HG02642 (cell line): ENCODE measurements around the gene PXDC1.

Source experiments
- ATAC-seq: cut with Tn5 transposase; IDR thresholded peaks from one replicate; pipeline ENCODE4 v1.9.1; 2021; ENCODE audit warnings: mild to moderate bottlenecking; ENCODE audit not compliant: unreplicated experiment, poor library complexity

The PXDC1 gene

GRCh38 chr6:3719462-3720308, 31.8 kb downstream of the PXDC1 start:
- no peak for ATAC-seq

DNA sequence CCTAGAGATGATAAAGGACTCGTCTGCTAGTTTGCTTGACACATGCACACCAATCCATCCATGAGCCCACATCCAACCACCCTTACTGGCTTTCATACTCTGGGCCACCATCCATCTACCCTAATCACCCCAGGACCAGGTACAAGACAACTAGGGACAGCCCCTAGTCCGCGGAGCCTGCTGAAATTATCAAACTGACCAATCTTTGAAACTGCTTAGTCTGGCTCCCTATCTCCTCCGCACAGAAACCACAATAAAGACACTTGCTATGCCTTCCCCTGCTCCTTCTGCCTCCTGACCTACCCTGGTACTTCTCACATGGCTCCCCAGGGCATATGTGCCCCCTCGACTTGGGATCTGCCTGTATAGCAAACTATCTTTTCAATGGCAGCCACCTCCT, 33.1 kb downstream of the PXDC1 start:
- ATAC-seq: no peak

- no peak for ATAC-seq
Observed at GRCh38 chr6:3715285-3715684, 36.2 kb downstream of the PXDC1 start.

- no peak for ATAC-seq
Observed at GRCh38 chr6:3714768-3715167, 36.7 kb downstream of the PXDC1 start.

DNA sequence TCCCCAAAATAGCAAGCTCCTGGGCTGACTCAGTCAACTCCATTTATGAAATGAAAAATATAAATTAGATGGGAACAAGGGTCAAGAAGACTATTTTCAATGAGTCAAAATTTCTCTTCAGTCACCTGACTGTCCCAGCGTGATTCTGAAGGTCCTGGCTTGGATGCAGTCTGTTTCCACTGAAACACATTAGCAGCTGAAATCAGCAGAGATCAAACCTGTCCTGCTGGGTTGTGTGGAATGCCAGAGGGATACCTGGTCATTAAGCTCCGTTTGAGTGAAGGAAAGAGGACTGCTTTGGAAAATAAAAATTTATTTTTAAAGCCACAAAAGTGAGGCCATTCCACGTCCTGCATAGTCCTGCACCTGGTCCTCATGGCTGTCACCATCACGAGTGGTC, 37.4 kb downstream of the PXDC1 start:
- ATAC-seq: no peak

DNA sequence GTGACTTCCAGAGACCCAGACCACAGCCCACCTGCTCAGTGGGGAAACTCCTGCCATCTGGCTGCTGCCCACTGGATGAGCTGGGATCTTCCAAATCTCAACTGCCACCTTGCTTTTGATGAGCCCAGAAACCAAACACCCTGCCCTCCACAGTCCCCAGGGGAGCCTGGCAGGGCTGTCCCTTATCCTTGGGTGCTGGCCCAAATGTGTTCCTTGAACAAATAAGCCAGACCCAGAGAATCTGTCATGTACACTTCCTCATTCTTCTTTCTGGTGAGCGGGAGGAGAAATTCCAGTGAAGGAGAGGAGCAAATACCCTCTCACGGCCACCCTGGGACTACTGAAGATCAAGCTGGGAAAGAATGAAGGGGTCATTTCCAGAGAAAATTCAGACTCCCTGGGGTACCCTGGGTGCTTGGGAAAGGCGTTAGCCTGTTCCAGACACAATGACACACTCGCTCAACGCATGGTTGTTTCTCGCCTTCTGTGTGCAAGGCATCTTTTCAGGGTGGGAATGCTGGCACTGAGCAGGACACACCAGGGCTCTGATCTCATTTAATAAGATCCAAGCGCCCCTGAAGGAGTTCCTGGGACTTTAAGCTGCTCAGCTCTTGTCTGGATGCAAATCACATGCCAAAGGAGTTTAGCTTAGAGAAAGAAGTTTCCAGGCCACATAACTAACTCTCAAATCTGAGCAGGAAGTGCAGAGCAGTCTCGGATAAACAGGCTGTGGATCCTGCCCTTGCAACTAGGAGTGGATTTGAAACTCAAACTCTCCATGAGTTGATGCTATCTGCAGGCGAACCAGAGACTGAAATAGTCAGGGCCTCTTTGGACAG, 38.5 kb downstream of the PXDC1 start:
- no peak for ATAC-seq

GRCh38 chr6:3711776-3712175, 39.7 kb downstream of the PXDC1 start:
- ATAC-seq: no peak

GRCh38 chr6:3710403-3710802, 41.1 kb downstream of the PXDC1 start:
- no peak for ATAC-seq

DNA sequence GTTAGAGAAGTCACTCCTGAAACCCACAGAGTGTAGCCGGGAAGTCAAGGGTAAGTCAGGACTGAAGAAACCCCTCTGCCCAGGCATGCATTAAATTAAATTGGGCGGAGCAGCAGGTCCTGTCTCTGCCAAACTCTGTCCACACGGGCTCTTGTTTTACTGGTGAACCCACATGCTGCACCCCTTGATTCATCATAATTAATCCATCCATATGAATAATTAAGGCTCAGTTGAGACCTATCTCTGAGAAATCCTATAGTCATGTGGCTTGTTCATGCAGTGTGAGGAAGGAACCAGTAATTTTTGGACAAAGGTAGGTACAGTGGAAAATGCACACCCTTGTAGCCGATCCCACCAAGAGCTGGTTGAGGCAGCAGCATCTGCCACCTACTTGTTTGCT, 43.0 kb downstream of the PXDC1 start:
- no peak for ATAC-seq

- ATAC-seq: no peak
Observed at GRCh38 chr6:3707751-3708412, 43.6 kb downstream of the PXDC1 start.

DNA sequence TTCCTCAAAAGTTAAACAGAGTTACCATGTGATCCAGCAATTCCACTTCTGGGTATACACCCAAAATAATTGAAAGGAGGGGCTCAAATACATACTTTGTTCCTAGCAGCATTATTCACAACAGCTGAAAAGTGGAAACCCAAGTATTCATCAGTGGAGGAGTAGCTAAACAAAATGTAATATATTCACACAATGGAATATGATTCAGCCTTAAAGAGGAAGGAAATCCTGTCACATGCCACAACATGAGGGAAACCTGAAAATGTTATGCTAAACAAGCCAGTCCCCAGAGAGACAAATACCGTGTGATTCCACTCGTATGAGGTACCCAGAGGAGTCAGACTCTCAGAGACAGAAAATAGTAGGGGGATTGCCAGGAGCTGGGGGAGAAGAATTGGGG, 44.5 kb downstream of the PXDC1 start:
- ATAC-seq: no peak

- ATAC-seq: no peak
Observed at GRCh38 chr6:3706547-3706946, 45.0 kb downstream of the PXDC1 start.

GRCh38 chr6:3701631-3702030, 49.9 kb downstream of the PXDC1 start:
- no peak for ATAC-seq

DNA sequence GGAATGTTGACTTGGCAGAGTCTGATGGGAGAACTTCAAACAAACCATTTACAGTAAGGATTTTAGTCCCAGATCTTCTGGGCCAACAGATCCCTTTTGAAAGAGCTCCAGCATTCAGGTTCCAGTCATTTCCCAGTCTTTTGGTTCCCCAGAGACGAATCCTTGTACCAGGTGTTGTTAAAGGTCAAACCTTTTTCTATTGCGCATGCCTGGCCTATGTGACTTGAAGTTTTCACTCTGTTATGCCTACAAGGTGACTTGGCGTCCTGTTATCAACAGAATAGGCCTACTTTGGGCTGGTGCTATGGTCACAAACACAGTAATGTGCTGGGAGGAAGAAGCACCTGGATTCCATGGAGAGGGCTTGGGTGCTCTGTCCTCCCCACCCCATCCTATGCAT, 52.3 kb downstream of the PXDC1 start:
- ATAC-seq: no peak

GRCh38 chr6:3698021-3698420, 53.5 kb downstream of the PXDC1 start:
- no peak for ATAC-seq

DNA sequence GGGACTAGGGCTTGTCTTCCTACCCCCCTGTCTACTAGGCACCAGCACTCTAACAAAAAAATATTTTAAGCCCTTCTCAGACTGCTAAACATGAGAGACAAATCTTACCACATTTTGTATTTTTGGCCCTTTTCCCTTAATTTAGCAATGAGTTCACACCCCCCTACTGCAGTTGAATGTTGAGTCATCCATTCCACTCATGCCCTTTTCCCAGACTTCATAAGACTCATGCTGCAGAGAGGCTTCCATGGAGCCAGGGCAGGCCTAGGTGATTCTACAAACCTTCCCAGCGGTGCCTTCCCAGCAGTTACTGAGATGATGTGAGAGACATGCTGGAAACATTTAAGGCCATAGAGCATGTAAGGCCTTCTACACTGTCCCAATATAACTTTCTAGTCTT, 53.9 kb downstream of the PXDC1 start:
- no peak for ATAC-seq

- ATAC-seq: no peak
Observed at GRCh38 chr6:3696525-3697088, 54.9 kb downstream of the PXDC1 start.

DNA sequence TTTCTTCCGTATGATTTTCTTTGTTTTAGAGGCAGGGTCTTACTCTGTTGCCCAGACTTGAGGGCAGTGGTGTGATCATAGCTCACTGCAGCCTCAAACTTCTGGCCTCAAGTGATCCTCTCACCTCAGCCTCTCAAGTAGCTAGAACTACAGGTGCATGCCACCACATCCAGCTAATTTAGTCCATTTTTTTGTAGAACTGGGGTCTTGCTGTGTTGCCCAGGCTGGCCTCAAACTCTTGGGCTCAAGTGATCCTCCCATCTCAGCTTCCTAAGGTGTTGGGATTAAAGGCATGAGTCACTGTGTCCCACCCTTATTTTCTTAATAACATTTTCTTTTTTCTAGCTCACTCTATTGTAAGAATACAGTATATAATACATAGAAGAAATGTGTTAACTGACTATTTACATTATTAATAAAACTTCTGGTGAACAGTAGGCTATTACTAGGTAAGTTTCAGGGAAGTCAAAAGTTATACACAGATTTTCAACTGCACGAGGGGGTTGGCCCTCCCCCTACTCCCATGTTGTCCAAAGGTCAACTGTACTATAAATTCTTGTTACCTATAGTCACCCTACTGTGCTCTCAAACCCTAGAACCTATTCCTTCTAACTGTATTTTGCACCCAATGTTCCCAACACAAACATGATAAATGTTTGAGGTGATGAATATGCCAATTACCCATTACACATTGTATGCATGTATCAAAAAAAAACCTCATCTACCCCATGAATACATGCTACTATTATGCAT, 56.3 kb downstream of the PXDC1 start:
- ATAC-seq: no peak

GRCh38 chr6:3693831-3694230, 57.7 kb downstream of the PXDC1 start:
- no peak for ATAC-seq

DNA sequence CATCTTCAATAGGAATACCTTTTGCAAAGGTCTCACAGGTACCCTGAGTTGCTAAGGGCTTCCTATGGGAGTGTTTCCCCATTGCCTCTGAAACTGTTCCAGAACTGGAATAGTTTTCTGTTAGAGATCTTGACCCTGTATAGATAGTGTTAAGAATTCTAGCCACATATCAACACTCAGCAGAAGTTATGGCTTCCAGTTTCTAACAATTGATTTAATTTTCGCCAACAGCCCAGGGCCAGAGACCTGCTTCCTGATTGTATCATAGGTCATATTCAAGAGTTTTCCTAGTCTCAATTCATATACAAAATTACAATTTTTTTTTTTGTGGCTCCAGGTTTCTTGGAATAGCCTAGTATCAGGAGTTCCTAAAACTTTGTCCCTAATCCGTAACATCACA, 61.0 kb downstream of the PXDC1 start:
- no peak for ATAC-seq
